ENCODE results near the gene SNRPA. TPM values are rescaled to one million over a fixed set of nuclear protein-coding genes. Genes with fewer than 3 reads are reported as not detected.

SNRPA gene
- polyA plus RNA-seq, 1 of the 3 experiments (the other 2 are of a cell fraction) = 121 TPM

GRCh38 chr19:40719414-40719894, 31.5 kb upstream of the SNRPA start (continued):
- TF ChIP-seq USF1 (IDR thresholded peaks at IDR 0.05; ENCODE audit: borderline replicate concordance, low read depth) (no peak), RCOR1 (IDR thresholded peaks at IDR 0.05; ENCODE audit: low read length) (no peak), MAX (IDR thresholded peaks at IDR 0.05; ENCODE audit: low read depth) (no peak), SMC3 (IDR thresholded peaks at IDR 0.05; ENCODE audit: low read depth, low read length) (no peak), FOSL2 (IDR thresholded peaks at IDR 0.05; ENCODE audit: borderline replicate concordance, low read depth) (no peak), YY1 (IDR thresholded peaks at IDR 0.05; ENCODE audit: low read depth) (no peak), NRF1 (IDR thresholded peaks at IDR 0.05; ENCODE audit: low read depth, low read length) (no peak), REST (IDR thresholded peaks at IDR 0.05; ENCODE audit: low read depth, low read length) (no peak), RXRA (IDR thresholded peaks at IDR 0.05; ENCODE audit: borderline replicate concordance, low read depth) (no peak), GATA2 (CRISPR knock-in tag; IDR thresholded peaks at IDR 0.05) (no peak)

GRCh38 chr19:40721140-40721486, 29.9 kb upstream of the SNRPA start:
- Histone ChIP-seq H4K20me1 (ENCODE audit: insufficient read depth) (peaks cover 7% of the 10 kb centered on the region; the same call in 1 of the 2 replicates), H3K4me2 (0 out of 2 replicates have a peak overlapping the region, but pooled peaks have one; percentile 89), H2AFZ (ENCODE audit: low read depth) (no peak overlapping the region), H3K79me2 (ENCODE audit: insufficient read depth) (peaks cover 79% of the 10 kb centered on the region), H3K9me3 (no peaks in the 10 kb centered on the region), H3K4me1 (ENCODE audit: control insufficient read depth in 1 of 2, insufficient read depth in 2 of 2, low read depth in 1 of 2, low read length in 1 of 2) (peaks cover 8 to 20% of the 10 kb centered on the region in 2 experiments; a peak in 1 of 4 replicates), H3K4me3 (ENCODE audit: low read depth in 2 of 2, low read length in 1 of 2) (no peak overlapping the region), H3K27me3 (ENCODE audit: insufficient read depth) (no peaks in the 10 kb centered on the region), H3K27ac (ENCODE audit: low read depth in 2 of 2, low read length in 1 of 2) (no peak overlapping the region), H3K9me2 (no peaks in the 10 kb centered on the region), H3F3A (replicated peaks; ENCODE audit: insufficient read depth) (peaks cover 10% of the 10 kb centered on the region), H3K9ac (no peak overlapping the region), H3K36me3 (replicated peaks in 1 of 2; ENCODE audit: control insufficient read depth in 1 of 2, insufficient read depth in 2 of 2, low read length in 1 of 2) (peaks cover 0 to 20% of the 10 kb centered on the region in 2 experiments)
- WGBS (ENCODE audit: low lambda C conversion rate) = 85% methylated on average over 6 of the region's 6 CpGs
- DNase-seq = no peak
- POLR2A ChIA-PET = interaction anchor here (1.0 kb wide), 1 partner anchor 23 kb away, joined by 8 read pairs; no protein-coding TSS in a partner anchor
- CTCF ChIA-PET = interaction anchor here (0.9 to 1.9 kb wide), 3 partner anchors 77 to 86 kb away, joined by 3 to 7 read pairs (median 3); partner anchors contain the start of gene EGLN2
- TF ChIP-seq EZH2phosphoT487 (IDR thresholded peaks at IDR 0.05; ENCODE audit: borderline replicate concordance, low read depth) (no peak), MEF2A (IDR thresholded peaks at IDR 0.05; ENCODE audit: borderline replicate concordance, low read depth) (no peak), REST (IDR thresholded peaks at IDR 0.05; ENCODE audit: low read depth, low read length) (no peak), USF1 (IDR thresholded peaks at IDR 0.05; ENCODE audit: borderline replicate concordance, low read depth) (no peak), FOSL2 (IDR thresholded peaks at IDR 0.05; ENCODE audit: borderline replicate concordance, low read depth) (no peak), CTCF (IDR thresholded peaks at IDR 0.05) (no peak), MXI1 (IDR thresholded peaks at IDR 0.05; ENCODE audit: low read depth, low read length) (no peak), USF2 (IDR thresholded peaks at IDR 0.05; ENCODE audit: borderline replicate concordance, low read depth, low read length) (no peak), GATA2 (CRISPR knock-in tag; IDR thresholded peaks at IDR 0.05) (no peak)
